Measurements from ENCODE around the gene LGMN. TPM values are rescaled to one million over a fixed set of nuclear protein-coding genes. Genes with fewer than 3 reads are reported as not detected.

LGMN gene
- total and polyA plus RNA-seq, 2 of the 8 experiments (the other 6 are each of a cell fraction or from before 2014, with no cell fraction given), result 57.4 to 83.4 TPM

DNA sequence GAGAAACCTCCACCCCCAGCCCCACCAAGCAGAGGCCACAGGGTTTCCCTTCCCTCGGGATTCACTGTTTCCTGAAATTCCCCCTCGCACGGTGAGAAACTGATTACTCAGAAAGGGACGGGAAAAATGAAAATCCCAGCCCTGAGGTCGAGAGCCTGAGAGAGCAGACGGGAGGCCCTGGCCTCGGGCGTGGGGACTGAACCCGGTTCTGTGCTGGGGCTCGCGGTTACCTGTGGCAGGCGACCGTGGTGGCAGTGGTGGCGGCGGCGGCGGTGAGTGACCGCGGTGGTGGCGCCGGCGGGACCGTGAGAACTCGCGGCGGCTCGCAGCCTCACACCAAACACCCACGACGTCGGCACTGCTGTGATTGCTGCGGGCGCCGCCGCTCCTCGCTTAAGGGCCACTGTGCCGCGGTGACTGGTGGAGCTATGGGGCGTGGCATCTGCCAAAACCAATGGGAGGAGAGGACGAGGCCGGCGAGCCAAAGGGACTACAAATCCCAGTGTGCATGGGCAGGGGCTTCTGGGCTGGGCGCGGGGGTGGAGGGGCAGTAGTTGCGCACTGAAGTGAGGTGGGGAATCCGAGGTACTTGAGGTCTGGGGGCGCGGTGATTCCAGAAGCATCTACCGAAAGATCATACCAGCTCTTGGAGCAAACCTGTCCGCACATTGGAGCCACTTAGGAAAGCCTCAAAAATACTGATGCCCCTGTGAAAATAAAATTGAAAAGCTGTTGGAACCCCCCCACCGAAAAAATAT is at the start of gene LGMN (continued):
- TF ChIP-seq, protein P1, sequence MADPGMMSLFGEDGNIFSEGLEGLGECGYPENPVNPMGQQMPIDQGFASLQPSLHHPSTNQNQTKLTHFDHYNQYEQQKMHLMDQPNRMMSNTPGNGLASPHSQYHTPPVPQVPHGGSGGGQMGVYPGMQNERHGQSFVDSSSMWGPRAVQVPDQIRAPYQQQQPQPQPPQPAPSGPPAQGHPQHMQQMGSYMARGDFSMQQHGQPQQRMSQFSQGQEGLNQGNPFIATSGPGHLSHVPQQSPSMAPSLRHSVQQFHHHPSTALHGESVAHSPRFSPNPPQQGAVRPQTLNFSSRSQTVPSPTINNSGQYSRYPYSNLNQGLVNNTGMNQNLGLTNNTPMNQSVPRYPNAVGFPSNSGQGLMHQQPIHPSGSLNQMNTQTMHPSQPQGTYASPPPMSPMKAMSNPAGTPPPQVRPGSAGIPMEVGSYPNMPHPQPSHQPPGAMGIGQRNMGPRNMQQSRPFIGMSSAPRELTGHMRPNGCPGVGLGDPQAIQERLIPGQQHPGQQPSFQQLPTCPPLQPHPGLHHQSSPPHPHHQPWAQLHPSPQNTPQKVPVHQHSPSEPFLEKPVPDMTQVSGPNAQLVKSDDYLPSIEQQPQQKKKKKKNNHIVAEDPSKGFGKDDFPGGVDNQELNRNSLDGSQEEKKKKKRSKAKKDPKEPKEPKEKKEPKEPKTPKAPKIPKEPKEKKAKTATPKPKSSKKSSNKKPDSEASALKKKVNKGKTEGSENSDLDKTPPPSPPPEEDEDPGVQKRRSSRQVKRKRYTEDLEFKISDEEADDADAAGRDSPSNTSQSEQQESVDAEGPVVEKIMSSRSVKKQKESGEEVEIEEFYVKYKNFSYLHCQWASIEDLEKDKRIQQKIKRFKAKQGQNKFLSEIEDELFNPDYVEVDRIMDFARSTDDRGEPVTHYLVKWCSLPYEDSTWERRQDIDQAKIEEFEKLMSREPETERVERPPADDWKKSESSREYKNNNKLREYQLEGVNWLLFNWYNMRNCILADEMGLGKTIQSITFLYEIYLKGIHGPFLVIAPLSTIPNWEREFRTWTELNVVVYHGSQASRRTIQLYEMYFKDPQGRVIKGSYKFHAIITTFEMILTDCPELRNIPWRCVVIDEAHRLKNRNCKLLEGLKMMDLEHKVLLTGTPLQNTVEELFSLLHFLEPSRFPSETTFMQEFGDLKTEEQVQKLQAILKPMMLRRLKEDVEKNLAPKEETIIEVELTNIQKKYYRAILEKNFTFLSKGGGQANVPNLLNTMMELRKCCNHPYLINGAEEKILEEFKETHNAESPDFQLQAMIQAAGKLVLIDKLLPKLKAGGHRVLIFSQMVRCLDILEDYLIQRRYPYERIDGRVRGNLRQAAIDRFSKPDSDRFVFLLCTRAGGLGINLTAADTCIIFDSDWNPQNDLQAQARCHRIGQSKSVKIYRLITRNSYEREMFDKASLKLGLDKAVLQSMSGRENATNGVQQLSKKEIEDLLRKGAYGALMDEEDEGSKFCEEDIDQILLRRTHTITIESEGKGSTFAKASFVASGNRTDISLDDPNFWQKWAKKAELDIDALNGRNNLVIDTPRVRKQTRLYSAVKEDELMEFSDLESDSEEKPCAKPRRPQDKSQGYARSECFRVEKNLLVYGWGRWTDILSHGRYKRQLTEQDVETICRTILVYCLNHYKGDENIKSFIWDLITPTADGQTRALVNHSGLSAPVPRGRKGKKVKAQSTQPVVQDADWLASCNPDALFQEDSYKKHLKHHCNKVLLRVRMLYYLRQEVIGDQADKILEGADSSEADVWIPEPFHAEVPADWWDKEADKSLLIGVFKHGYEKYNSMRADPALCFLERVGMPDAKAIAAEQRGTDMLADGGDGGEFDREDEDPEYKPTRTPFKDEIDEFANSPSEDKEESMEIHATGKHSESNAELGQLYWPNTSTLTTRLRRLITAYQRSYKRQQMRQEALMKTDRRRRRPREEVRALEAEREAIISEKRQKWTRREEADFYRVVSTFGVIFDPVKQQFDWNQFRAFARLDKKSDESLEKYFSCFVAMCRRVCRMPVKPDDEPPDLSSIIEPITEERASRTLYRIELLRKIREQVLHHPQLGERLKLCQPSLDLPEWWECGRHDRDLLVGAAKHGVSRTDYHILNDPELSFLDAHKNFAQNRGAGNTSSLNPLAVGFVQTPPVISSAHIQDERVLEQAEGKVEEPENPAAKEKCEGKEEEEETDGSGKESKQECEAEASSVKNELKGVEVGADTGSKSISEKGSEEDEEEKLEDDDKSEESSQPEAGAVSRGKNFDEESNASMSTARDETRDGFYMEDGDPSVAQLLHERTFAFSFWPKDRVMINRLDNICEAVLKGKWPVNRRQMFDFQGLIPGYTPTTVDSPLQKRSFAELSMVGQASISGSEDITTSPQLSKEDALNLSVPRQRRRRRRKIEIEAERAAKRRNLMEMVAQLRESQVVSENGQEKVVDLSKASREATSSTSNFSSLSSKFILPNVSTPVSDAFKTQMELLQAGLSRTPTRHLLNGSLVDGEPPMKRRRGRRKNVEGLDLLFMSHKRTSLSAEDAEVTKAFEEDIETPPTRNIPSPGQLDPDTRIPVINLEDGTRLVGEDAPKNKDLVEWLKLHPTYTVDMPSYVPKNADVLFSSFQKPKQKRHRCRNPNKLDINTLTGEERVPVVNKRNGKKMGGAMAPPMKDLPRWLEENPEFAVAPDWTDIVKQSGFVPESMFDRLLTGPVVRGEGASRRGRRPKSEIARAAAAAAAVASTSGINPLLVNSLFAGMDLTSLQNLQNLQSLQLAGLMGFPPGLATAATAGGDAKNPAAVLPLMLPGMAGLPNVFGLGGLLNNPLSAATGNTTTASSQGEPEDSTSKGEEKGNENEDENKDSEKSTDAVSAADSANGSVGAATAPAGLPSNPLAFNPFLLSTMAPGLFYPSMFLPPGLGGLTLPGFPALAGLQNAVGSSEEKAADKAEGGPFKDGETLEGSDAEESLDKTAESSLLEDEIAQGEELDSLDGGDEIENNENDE (IDR thresholded peaks at IDR 0.05; ENCODE audit: insufficient replicate concordance, low read length), result no peak
- no peak for TF ChIP-seq RXRA (IDR thresholded peaks at IDR 0.05; ENCODE audit: insufficient read depth, low read depth, low read length)
- TF ChIP-seq EP300 (IDR thresholded peaks at IDR 0.05; ENCODE audit: borderline replicate concordance in 1 of 2, low read depth in 2 of 2, low read length in 2 of 2), result no peak
- TF ChIP-seq GABPA (IDR thresholded peaks at IDR 0.05; ENCODE audit: borderline replicate concordance, insufficient read depth, low read length), result no peak
- TF ChIP-seq MAX (IDR thresholded peaks at IDR 0.05), result peak; percentile 73
- TF ChIP-seq RFX5 (IDR thresholded peaks at IDR 0.05; ENCODE audit: borderline replicate concordance, low read depth, low read length), result no peak
- TF ChIP-seq SRF (IDR thresholded peaks at IDR 0.05; ENCODE audit: low read depth, low read length), result 0 out of 2 replicates have a peak, but pooled peaks have one; percentile 15
- TF ChIP-seq SP2 (IDR thresholded peaks at IDR 0.05; ENCODE audit: low read length), result no peak
- TF ChIP-seq CBX5 (IDR thresholded peaks at IDR 0.05; ENCODE audit: low read depth, low read length), result no peak

All from H1 (cell line).